Neural cell (in vitro differentiated cells): ENCODE measurements around the gene RBM4B. TPM values are rescaled to one million over a fixed set of nuclear protein-coding genes. Genes with fewer than 3 reads are reported as not detected.

Experiments
- H2AFZ ChIP-seq: fragments of 200-600, 300-800 bp; sonication (generic), shearing (Covaris generic); 2 replicates; pipeline ENCODE4 v1.6.0; 2014; ENCODE audit warnings: low read depth, mild to moderate bottlenecking, antibody characterized with exemption, low read length, moderate library complexity
- H3F3A ChIP-seq: fragments of 200-600 bp; shearing (Covaris generic); 2 replicates; pipeline ENCODE4 v1.6.1; 2016; ENCODE audit warnings: mild to moderate bottlenecking, moderate library complexity, mixed read lengths, antibody characterized with exemption, low read length; ENCODE audit not compliant: insufficient read depth, poor library complexity, severe bottlenecking
- H3K27ac ChIP-seq: fragments of 200-600, 300-800 bp; sonication (generic), shearing (Covaris generic); 2 replicates; pipeline ENCODE4 v1.5.1; 2014; ENCODE audit warnings: mild to moderate bottlenecking, low read length, moderate library complexity
- H3K27me3 ChIP-seq: fragments of 300-800, 200-600 bp; sonication (generic), shearing (Covaris generic); 2 replicates; pipeline ENCODE4 v1.6.0; 2014; ENCODE audit warnings: mild to moderate bottlenecking, low read depth, low read length, moderate library complexity; ENCODE audit not compliant: insufficient read depth
- H3K36me3 ChIP-seq: fragments of 300-800, 200-600 bp; sonication (generic), shearing (Covaris generic); 2 replicates; pipeline ENCODE4 v1.5.1; 2014; ENCODE audit warnings: mild to moderate bottlenecking, antibody characterized with exemption, low read length, moderate library complexity; ENCODE audit not compliant: insufficient read depth
- H3K4me2 ChIP-seq: fragments of 300-800, 200-600 bp; sonication (generic), shearing (Covaris generic); 2 replicates; pipeline ENCODE4 v1.6.0; 2014; ENCODE audit warnings: mild to moderate bottlenecking, low read length
- H3K4me3 ChIP-seq: fragments of 300-800, 200-600 bp; sonication (generic), shearing (Covaris generic); 2 replicates; pipeline ENCODE4 v1.5.1; 2014; ENCODE audit warnings: mild to moderate bottlenecking, low read length, moderate library complexity
- H3K79me2 ChIP-seq: fragments of 200-600 bp; shearing (Covaris generic); replicated peaks from 2 replicates; pipeline ENCODE4 v1.6.0; 2014; ENCODE audit warnings: mild to moderate bottlenecking, low read length, moderate library complexity; ENCODE audit not compliant: insufficient read depth
- H3K9ac ChIP-seq: fragments of 300-800, 200-600 bp; sonication (generic), shearing (Covaris generic); 2 replicates; pipeline ENCODE4 v1.6.1; 2016; ENCODE audit warnings: mild to moderate bottlenecking, low read length, mixed read lengths
- H3K9me2 ChIP-seq: fragments of 200-600 bp; shearing (Covaris generic); 2 replicates; pipeline ENCODE4 v1.6.1; 2016; ENCODE audit warnings: mild to moderate bottlenecking, low read length, mixed read lengths; ENCODE audit not compliant: insufficient read depth
- H3K9me3 ChIP-seq: fragments of 200-600, 300-800 bp; sonication (generic), shearing (Covaris generic); 2 replicates; pipeline ENCODE4 v1.6.1; 2016; ENCODE audit warnings: mild to moderate bottlenecking, mixed run types, low read length, moderate library complexity, mixed read lengths
- H4K20me1 ChIP-seq: fragments of 200-600 bp; shearing (Covaris generic); 2 replicates; pipeline ENCODE4 v1.6.1; 2016; ENCODE audit warnings: mild to moderate bottlenecking, mixed run types; ENCODE audit not compliant: insufficient read depth
- EP300 ChIP-seq: fragments of 450-650 bp; conservative IDR thresholded peaks from 2 replicates; pipeline ENCODE4 v1.6.1; 2014; ENCODE audit warnings: antibody characterized with exemption, mild to moderate bottlenecking, moderate library complexity; ENCODE audit not compliant: poor library complexity, severe bottlenecking
- EZH2 ChIP-seq: fragments of 200-600, 300-800 bp; shearing (Covaris generic), sonication (generic); IDR thresholded peaks from 2 replicates; pipeline ENCODE4 v1.6.1; 2014; ENCODE audit warnings: antibody characterized with exemption, low read length, borderline replicate concordance, mild to moderate bottlenecking; ENCODE audit not compliant: insufficient read depth, poor library complexity, severe bottlenecking
- MXI1 ChIP-seq: fragments of 450-650 bp; conservative IDR thresholded peaks from 2 replicates; pipeline ENCODE4 v1.6.1; 2014; ENCODE audit warnings: antibody characterized with exemption, mild to moderate bottlenecking; ENCODE audit not compliant: poor library complexity, severe bottlenecking
- POLR2AphosphoS5 ChIP-seq: IDR thresholded peaks from 2 replicates; pipeline ENCODE4 v1.6.1; 2012
- RAD21 ChIP-seq: fragments of 450-650 bp; conservative IDR thresholded peaks from 2 replicates; pipeline ENCODE4 v1.6.1; 2014; ENCODE audit warnings: antibody characterized with exemption, mild to moderate bottlenecking, moderate library complexity
- REST ChIP-seq: IDR thresholded peaks from 2 replicates; pipeline ENCODE4 v1.6.1; 2012; ENCODE audit warnings: borderline replicate concordance
- SMC3 ChIP-seq: fragments of 450-650 bp; conservative IDR thresholded peaks from 2 replicates; pipeline ENCODE4 v1.6.1; 2014; ENCODE audit warnings: antibody characterized with exemption, mild to moderate bottlenecking, moderate library complexity; ENCODE audit not compliant: poor library complexity
- TAF1 ChIP-seq: IDR thresholded peaks from 2 replicates; pipeline ENCODE4 v1.6.1; 2012; ENCODE audit warnings: low read depth
- polyA plus RNA-seq: library from polyadenylated mRNA; depleted of rRNA; stranded (reverse); fragments of >200 nt; gene quantifications from 2 replicates; pipeline ENCODE4 v1.2.3, GENCODE V29; 2014
- TF ChIP-seq, protein P1 (sequence below): fragments of 450-650 bp; IDR thresholded peaks from 2 replicates; pipeline ENCODE4 v1.5.1; 2014; ENCODE audit warnings: antibody characterized with exemption, mild to moderate bottlenecking, moderate library complexity; ENCODE audit not compliant: poor library complexity, severe bottlenecking

The RBM4B gene
- polyA plus RNA-seq, 1 donor from 2014 or later: 197 TPM

- no peaks in the 10 kb centered on the region for H3F3A ChIP-seq
- no peak overlapping the region for H2AFZ ChIP-seq
- no peaks in the 10 kb centered on the region for H3K9me3 ChIP-seq
- H3K27ac ChIP-seq: no peak overlapping the region
- no peaks in the 10 kb centered on the region for H3K9me2 ChIP-seq
- peak overlapping the region; percentile 94 for H3K4me2 ChIP-seq
- peak overlapping the region; percentile 96 for H3K4me3 ChIP-seq
- peaks cover 69% of the 10 kb centered on the region for H3K79me2 ChIP-seq
- H4K20me1 ChIP-seq: peaks cover 44% of the 10 kb centered on the region
- H3K27me3 ChIP-seq: no peaks in the 10 kb centered on the region
- no peak for TF ChIP-seq RAD21
- no peak for TF ChIP-seq MXI1
- TF ChIP-seq REST: no peak
- no peak for TF ChIP-seq POLR2AphosphoS5
- H3K9ac ChIP-seq: peak overlapping the region; percentile 98
- no peaks in the 10 kb centered on the region for H3K36me3 ChIP-seq
Observed at GRCh38 chr11:66619080-66619554, 58.6 kb downstream of the RBM4B start.

GRCh38 chr11:66617155-66617834 lies 60.4 kb downstream of the RBM4B start:
- Histone ChIP-seq H3K9me3 (no peaks in the 10 kb centered on the region), H3K4me3 (peak overlapping the region; percentile 96), H3K27ac (peak overlapping the region; percentile 99), H3K27me3 (no peaks in the 10 kb centered on the region), H3K9me2 (no peaks in the 10 kb centered on the region), H3K79me2 (peaks cover 51% of the 10 kb centered on the region), H3K9ac (peak overlapping the region; percentile 98), H2AFZ (peak overlapping the region; percentile 95), H4K20me1 (peaks cover 33% of the 10 kb centered on the region), H3K36me3 (no peaks in the 10 kb centered on the region), H3K4me2 (peak overlapping the region; percentile 94), H3F3A (no peaks in the 10 kb centered on the region)
- no peak for TF ChIP-seq SMC3
- no peak for TF ChIP-seq POLR2AphosphoS5
- no peak for TF ChIP-seq REST
- TF ChIP-seq RAD21: no peak
- TF ChIP-seq, protein P1, sequence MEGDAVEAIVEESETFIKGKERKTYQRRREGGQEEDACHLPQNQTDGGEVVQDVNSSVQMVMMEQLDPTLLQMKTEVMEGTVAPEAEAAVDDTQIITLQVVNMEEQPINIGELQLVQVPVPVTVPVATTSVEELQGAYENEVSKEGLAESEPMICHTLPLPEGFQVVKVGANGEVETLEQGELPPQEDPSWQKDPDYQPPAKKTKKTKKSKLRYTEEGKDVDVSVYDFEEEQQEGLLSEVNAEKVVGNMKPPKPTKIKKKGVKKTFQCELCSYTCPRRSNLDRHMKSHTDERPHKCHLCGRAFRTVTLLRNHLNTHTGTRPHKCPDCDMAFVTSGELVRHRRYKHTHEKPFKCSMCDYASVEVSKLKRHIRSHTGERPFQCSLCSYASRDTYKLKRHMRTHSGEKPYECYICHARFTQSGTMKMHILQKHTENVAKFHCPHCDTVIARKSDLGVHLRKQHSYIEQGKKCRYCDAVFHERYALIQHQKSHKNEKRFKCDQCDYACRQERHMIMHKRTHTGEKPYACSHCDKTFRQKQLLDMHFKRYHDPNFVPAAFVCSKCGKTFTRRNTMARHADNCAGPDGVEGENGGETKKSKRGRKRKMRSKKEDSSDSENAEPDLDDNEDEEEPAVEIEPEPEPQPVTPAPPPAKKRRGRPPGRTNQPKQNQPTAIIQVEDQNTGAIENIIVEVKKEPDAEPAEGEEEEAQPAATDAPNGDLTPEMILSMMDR: no peak
- TF ChIP-seq EZH2: no peak
- TF ChIP-seq EP300: no peak
- no peak for TF ChIP-seq MXI1
- TF ChIP-seq TAF1: no peak
